ENCODE results near the gene PYDC1.

- no peak for TF ChIP-seq SIN3A (IDR thresholded peaks at IDR 0.05; ENCODE audit: borderline replicate concordance, insufficient read depth, low read length)
- TF ChIP-seq, protein P1, sequence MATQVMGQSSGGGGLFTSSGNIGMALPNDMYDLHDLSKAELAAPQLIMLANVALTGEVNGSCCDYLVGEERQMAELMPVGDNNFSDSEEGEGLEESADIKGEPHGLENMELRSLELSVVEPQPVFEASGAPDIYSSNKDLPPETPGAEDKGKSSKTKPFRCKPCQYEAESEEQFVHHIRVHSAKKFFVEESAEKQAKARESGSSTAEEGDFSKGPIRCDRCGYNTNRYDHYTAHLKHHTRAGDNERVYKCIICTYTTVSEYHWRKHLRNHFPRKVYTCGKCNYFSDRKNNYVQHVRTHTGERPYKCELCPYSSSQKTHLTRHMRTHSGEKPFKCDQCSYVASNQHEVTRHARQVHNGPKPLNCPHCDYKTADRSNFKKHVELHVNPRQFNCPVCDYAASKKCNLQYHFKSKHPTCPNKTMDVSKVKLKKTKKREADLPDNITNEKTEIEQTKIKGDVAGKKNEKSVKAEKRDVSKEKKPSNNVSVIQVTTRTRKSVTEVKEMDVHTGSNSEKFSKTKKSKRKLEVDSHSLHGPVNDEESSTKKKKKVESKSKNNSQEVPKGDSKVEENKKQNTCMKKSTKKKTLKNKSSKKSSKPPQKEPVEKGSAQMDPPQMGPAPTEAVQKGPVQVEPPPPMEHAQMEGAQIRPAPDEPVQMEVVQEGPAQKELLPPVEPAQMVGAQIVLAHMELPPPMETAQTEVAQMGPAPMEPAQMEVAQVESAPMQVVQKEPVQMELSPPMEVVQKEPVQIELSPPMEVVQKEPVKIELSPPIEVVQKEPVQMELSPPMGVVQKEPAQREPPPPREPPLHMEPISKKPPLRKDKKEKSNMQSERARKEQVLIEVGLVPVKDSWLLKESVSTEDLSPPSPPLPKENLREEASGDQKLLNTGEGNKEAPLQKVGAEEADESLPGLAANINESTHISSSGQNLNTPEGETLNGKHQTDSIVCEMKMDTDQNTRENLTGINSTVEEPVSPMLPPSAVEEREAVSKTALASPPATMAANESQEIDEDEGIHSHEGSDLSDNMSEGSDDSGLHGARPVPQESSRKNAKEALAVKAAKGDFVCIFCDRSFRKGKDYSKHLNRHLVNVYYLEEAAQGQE (IDR thresholded peaks at IDR 0.05; ENCODE audit: insufficient read depth in 1 of 2, low read depth in 2 of 2, low read length in 2 of 2): no peak
- no peak for TF ChIP-seq TAF1 (IDR thresholded peaks at IDR 0.05; ENCODE audit: borderline replicate concordance, insufficient read depth, low read length)
- TF ChIP-seq FOXP2 (optimal IDR thresholded peaks at IDR 0.05; ENCODE audit: borderline replicate concordance, extremely low read depth, extremely low read length, insufficient read depth): no peak
Measured at GRCh38 chr16:31198207-31198882, 18.6 kb downstream of the PYDC1 start.

Measured in PFSK-1 (cell line).